Mononuclear cell (primary cell): Measurements from ENCODE around the gene MBD3. TPM values are rescaled to one million over a fixed set of nuclear protein-coding genes. Genes with fewer than 3 reads are reported as not detected.
"Not testable (repeated sequence)": the region's sequence is repeated elsewhere in the genome, so short reads cannot be mapped to it uniquely, and the experiment has no call there.

ENCODE experiments used
- H3K27me3 ChIP-seq: 2 replicates; pipeline ENCODE4 v1.6.0; 2011; ENCODE audit warnings: low read length, control low read depth; ENCODE audit not compliant: insufficient read depth
- H3K4me1 ChIP-seq: 2 replicates; pipeline ENCODE4 v1.5.1; 2011; ENCODE audit warnings: mild to moderate bottlenecking, low read length, control low read depth; ENCODE audit not compliant: insufficient read depth
- H3K4me3 ChIP-seq: 2 replicates; pipeline ENCODE4 v1.5.1; 2011; ENCODE audit warnings: mild to moderate bottlenecking, low read length, moderate library complexity
- H3K9me3 ChIP-seq: 2 replicates; pipeline ENCODE4 v1.5.1; 2011; ENCODE audit warnings: low read depth, mild to moderate bottlenecking, control low read depth, low read length
- total RNA-seq: library from RNA; depleted of rRNA; stranded (reverse); fragments of >200 nt; gene quantifications from one replicate; pipeline ENCODE4 v1.2.3, GENCODE V29; 2012

The MBD3 gene
- total RNA-seq, 1 donor, result 25.1 TPM

- Histone ChIP-seq H3K4me1 (no peaks in the 10 kb centered on the region), H3K9me3 (no peaks in the 10 kb centered on the region), H3K4me3 (no peak overlapping the region), H3K27me3 (no peaks in the 10 kb centered on the region)
These were observed 34.1 kb downstream of the MBD3 start for GRCh38 chr19:1558552-1558951.

GRCh38 chr19:1556390-1557070 lies 36.1 kb downstream of the MBD3 start:
- H3K9me3 ChIP-seq, result no peaks in the 10 kb centered on the region
- H3K4me3 ChIP-seq, result no peak overlapping the region
- no peaks in the 10 kb centered on the region for H3K27me3 ChIP-seq
- H3K4me1 ChIP-seq, result no peaks in the 10 kb centered on the region

GRCh38 chr19:1555487-1556389 lies 36.9 kb downstream of the MBD3 start:
- H3K27me3 ChIP-seq, result no peaks in the 10 kb centered on the region

GRCh38 chr19:1554968-1555367 lies 37.7 kb downstream of the MBD3 start:
- H3K4me3 ChIP-seq, result no peak overlapping the region
- H3K27me3 ChIP-seq, result no peaks in the 10 kb centered on the region
- H3K9me3 ChIP-seq, result no peaks in the 10 kb centered on the region
- H3K4me1 ChIP-seq, result no peaks in the 10 kb centered on the region

More at GRCh38 chr19:1555487-1556389, 36.9 kb downstream of the MBD3 start:
- no peak overlapping the region for H3K4me3 ChIP-seq
- H3K9me3 ChIP-seq, result no peaks in the 10 kb centered on the region
- H3K4me1 ChIP-seq, result no peaks in the 10 kb centered on the region

GRCh38 chr19:1553415-1553814 lies 39.2 kb downstream of the MBD3 start:
- Histone ChIP-seq H3K4me1 (no peaks in the 10 kb centered on the region), H3K9me3 (no peaks in the 10 kb centered on the region), H3K27me3 (no peaks in the 10 kb centered on the region), H3K4me3 (no peak overlapping the region)

- Histone ChIP-seq H3K4me3 (no peak overlapping the region), H3K27me3 (no peaks in the 10 kb centered on the region), H3K9me3 (no peaks in the 10 kb centered on the region), H3K4me1 (no peaks in the 10 kb centered on the region)
These were observed 41.3 kb downstream of the MBD3 start for GRCh38 chr19:1551068-1552040.

- Histone ChIP-seq H3K4me1 (no peaks in the 10 kb centered on the region), H3K27me3 (no peaks in the 10 kb centered on the region), H3K9me3 (no peaks in the 10 kb centered on the region)
These were observed 43.2 kb downstream of the MBD3 start for GRCh38 chr19:1549332-1549945.

GRCh38 chr19:1540365-1540925 lies 52.2 kb downstream of the MBD3 start:
- Histone ChIP-seq H3K9me3 (no peaks in the 10 kb centered on the region), H3K4me1 (no peaks in the 10 kb centered on the region), H3K4me3 (no peak overlapping the region), H3K27me3 (no peaks in the 10 kb centered on the region)

More at GRCh38 chr19:1549332-1549945, 43.2 kb downstream of the MBD3 start:
- H3K4me3 ChIP-seq, result no peak overlapping the region

GRCh38 chr19:1539749-1540148 lies 52.9 kb downstream of the MBD3 start:
- H3K27me3 ChIP-seq, H3K4me1 ChIP-seq, H3K4me3 ChIP-seq, H3K9me3 ChIP-seq: not testable (repeated sequence)

GRCh38 chr19:1538978-1539377 lies 53.7 kb downstream of the MBD3 start:
- Histone ChIP-seq H3K4me3 (no peak overlapping the region), H3K27me3 (no peaks in the 10 kb centered on the region), H3K4me1 (no peaks in the 10 kb centered on the region), H3K9me3 (no peaks in the 10 kb centered on the region)

- H3K4me1 ChIP-seq, H3K9me3 ChIP-seq, H3K4me3 ChIP-seq, H3K27me3 ChIP-seq: not testable (repeated sequence)
These were observed 57.0 kb downstream of the MBD3 start for GRCh38 chr19:1535699-1536098.

GRCh38 chr19:1534972-1535371 lies 57.7 kb downstream of the MBD3 start:
- Histone ChIP-seq H3K27me3 (no peaks in the 10 kb centered on the region), H3K4me3 (no peak overlapping the region)

GRCh38 chr19:1533510-1534150 lies 59.0 kb downstream of the MBD3 start:
- H3K27me3 ChIP-seq, result no peaks in the 10 kb centered on the region
- H3K4me1 ChIP-seq, result no peaks in the 10 kb centered on the region
- H3K9me3 ChIP-seq, result no peaks in the 10 kb centered on the region
- no peak overlapping the region for H3K4me3 ChIP-seq

More at GRCh38 chr19:1534972-1535371, 57.7 kb downstream of the MBD3 start:
- Histone ChIP-seq H3K9me3 (no peaks in the 10 kb centered on the region), H3K4me1 (no peaks in the 10 kb centered on the region)

- H3K4me1 ChIP-seq, result no peaks in the 10 kb centered on the region
- H3K27me3 ChIP-seq, result no peaks in the 10 kb centered on the region
- no peaks in the 10 kb centered on the region for H3K9me3 ChIP-seq
- H3K4me3 ChIP-seq, result no peak overlapping the region
These were observed 60.7 kb downstream of the MBD3 start for GRCh38 chr19:1532003-1532402.
